GM19324 (cell line): ENCODE data around the gene DSCAM.

Experiments
- ATAC-seq: cut with Tn5 transposase; IDR thresholded peaks from one replicate; pipeline ENCODE4 v1.9.1; 2021; ENCODE audit warnings: mild to moderate bottlenecking, moderate library complexity; ENCODE audit not compliant: unreplicated experiment, low FRiP score

Gene DSCAM

GRCh38 chr21:40567501-40567900, 279.5 kb downstream of the DSCAM start:
- no peak for ATAC-seq

DNA sequence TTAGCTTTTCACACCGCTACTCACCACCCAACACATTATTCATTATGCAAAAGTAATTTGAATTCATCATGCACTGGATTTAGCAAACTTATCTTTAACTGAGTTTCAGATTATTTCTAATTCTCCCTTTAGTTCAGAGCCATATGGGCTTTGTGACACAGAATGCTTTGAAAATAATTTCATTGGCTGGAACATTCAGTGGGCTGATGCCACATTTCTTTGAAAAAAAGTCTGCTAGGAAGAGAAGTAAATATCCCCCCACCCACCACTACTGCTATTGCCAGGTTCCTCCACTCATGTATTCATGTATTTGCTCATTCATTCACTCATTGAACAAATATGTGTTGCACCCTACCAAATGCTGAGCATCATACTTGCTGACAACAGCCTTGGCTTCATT, 280.5 kb downstream of the DSCAM start:
- ATAC-seq = no peak

GRCh38 chr21:40564318-40564717, 282.6 kb downstream of the DSCAM start:
- no peak for ATAC-seq

DNA sequence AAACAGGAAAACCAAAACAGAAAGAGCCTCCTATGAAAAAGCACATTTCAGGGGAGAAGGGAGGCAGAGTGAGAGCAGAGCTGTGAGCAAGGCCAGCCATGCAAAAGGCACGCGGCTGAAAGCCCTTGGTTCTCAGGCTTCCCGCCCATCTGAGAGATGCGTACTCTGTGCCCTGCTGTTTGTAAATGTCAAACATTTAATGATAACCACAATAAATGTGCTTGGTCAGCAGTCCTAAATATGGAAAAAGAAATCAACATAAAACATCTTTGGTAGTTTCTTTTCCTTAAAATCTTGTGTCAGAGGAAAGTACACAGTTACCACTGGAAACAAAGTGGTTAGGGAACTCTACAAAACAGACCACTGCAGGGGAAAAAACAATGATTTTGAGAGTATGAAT, 283.1 kb downstream of the DSCAM start:
- ATAC-seq = no peak

GRCh38 chr21:40562242-40563002, 284.5 kb downstream of the DSCAM start:
- no peak for ATAC-seq

- ATAC-seq = no peak
Measured at GRCh38 chr21:40556442-40556968, 290.5 kb downstream of the DSCAM start.

DNA sequence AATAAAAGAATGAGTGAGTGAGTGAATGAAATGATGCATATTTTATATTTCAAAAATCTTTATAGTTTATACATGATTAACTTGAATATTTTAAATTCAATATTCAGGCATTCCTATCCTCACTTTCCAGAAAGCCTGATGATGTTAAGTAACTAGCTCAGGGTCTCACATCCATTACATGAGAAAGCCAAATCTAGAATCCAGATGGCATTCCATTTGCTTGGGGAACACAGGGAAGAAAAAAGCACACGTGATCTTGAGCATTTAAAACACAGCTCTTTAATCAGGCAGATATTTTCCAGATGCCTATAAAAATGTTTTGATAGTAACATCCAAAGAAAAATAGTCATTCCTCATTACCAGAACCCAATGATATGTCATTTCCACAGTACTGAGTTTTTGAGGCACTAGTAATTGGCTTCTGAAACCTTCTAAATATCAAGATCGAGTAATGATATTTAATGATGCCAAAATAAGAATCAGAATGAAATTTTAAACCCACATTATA, 291.9 kb downstream of the DSCAM start:
- no peak for ATAC-seq

- ATAC-seq = no peak
Measured at GRCh38 chr21:40553781-40554180, 293.2 kb downstream of the DSCAM start.

GRCh38 chr21:40547906-40548513, 298.9 kb downstream of the DSCAM start:
- ATAC-seq = no peak

DNA sequence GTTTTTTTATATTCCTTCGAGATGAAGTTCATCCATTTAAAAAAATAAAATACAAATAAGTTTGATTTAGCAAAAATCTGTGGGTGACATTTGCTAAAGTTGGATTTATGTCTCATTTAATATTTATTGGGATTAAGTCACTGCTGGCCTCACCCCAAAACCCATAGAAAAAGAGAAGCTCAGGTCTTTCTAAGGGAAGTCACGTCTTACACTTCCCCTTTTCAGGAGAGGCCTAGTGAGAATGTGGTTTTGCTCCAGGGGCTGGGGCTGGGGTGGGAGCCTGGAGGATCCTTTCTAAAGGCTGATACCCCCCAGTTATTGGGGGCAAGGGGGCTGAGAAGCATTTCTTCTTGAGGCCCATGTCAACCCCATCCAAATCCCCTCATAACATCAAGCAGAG, 300.3 kb downstream of the DSCAM start:
- ATAC-seq = no peak

DNA sequence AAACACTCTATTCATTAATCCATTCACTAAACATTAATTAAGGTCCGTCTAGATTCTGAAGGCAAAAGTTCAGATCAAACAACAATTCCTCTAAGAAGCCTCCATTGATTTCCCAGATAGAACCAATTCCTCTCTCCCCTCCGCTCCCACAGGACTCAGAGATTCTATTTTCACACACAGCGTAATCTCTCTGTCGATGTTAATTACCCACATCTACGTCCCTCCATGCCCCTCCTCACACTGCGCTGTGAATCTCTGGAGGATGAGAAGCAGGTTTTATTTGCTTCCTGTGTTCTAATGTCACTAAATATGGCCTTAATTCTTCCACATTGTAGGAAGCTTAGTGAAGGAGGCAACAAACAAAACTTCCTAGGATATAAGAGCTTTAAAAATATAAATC, 306.7 kb downstream of the DSCAM start:
- no peak for ATAC-seq

DNA sequence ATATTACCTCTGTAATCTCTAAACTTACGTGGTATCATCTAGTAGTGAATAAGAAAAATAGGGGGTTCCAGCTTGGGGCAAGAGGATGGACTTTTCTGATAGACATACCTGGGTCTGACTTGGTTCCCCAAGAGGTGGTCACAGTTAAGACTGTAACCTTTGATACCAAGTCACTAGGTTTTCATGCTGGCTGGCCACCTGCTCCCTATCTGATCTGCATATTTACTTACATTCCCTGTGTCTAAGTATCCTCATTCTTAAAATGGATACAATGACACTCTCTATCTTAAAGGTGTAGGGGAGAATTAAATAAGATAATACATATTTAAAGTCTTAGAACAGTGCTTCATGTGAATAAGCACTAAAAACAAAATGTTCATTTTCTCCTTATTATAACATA, 312.1 kb downstream of the DSCAM start:
- ATAC-seq = no peak

DNA sequence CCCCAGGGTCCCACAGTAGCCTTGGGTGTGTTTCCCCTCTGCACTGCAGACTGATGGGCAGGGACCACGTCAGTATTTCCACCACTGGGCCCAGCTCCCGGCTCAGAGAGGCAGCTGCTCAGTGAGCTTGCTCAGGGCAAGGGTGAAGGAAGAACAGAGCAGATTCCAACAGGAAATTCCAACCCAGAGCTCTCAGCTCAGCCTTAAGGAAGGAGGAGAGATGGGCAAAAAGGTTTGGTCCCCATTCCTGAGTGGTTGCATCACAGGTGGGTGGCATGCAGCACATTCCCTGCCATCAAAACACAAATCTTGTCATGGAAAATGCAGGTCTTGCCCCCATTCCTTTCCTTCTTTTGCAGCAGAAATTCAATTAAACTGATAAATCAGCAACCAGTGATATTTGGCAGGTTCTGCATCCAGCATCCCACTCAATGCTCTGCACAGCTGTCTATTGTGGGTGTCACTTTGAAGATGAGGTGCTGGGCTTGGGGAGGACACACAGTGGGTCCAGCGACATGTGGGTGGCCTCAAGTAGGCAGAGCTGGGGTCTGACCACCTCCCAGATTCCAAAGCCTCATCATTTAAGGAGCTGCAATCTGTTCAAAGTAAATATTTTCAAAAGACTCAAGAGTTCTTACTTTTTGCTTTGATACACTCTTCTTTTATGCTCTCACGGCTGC, 315.4 kb downstream of the DSCAM start:
- ATAC-seq = no peak

- ATAC-seq = no peak
Measured at GRCh38 chr21:40531016-40531415, 315.9 kb downstream of the DSCAM start.

GRCh38 chr21:40517646-40518045, 329.3 kb downstream of the DSCAM start:
- no peak for ATAC-seq

DNA sequence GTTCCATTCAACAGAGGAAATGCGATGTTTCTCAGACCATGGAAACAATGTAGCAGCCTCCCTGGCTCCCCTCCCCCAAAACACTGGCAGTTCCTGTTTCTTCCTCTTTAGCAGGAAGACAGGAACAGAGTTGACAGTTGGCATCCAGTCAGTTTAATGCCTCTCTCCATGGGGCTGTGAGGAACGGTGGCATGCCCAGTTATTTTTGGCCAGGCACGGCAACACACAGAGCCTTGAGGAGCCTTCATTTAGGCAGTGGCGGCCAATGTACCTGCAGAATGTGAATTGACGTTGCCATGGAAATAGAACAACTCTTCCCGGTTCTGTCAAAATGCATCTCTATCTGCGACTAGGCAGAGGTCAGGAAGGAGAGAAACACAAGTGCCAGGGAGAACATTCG, 330.6 kb downstream of the DSCAM start:
- ATAC-seq = no peak

DNA sequence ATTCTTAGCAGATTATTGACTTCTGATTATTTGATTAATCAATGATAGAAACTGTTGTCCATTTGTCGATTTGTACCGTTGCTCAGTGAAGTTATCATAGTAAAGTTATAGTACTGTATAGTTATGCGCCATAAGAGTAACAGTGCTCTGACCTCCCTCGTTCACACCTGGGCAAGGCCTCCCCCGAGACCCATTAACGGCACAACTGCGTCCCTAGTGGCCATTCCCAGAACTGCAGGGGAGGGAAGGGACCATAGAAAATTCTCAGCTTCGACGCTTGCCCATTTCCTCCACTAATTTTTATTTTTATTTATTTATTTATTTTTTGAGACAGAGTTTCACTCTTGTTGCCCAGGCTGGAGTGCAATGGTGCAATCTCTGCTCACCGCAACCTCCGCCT, 334.4 kb downstream of the DSCAM start:
- no peak for ATAC-seq

GRCh38 chr21:40507978-40508377, 339.0 kb downstream of the DSCAM start:
- ATAC-seq = no peak

GRCh38 chr21:40505681-40506080, 341.3 kb downstream of the DSCAM start:
- ATAC-seq = no peak

DNA sequence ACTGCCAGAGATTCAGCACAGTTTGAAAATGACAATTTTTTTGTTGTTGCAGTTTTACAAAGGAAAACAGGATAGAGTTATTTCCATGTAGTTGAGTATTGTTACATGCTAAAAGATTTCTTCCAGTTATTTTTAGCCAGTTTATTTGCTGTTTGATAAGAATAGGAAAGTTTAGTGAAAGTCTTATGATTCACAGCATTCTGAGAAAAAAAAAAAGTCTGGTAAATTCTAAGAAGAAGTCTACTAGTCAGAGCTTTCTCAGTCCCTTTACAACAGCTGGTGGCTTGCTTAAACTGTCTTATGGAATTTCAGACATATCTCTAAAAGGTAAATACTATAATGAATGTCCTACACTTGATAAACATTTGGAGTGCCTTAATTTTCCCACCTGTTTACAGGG, 341.7 kb downstream of the DSCAM start:
- ATAC-seq = no peak

DNA sequence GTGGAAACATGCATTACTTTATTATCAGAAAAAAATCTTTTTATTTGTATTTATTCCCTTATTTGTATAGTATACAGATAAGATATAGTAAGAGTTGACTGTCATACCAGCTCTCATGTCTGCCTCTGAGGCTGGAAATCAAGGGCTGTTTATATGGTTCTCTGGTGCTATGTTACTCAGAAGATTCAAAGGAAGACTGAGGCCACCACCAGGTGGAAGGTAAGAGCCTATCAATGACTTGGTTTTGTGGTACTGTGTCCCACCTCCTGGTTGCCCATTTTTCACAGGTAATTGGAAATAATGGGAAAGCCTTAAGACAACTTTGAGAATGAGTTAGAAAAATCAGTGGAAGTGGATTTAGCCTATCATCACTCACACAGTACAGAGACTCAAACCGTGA, 342.1 kb downstream of the DSCAM start:
- no peak for ATAC-seq
